Liver (tissue), 9 donors: ENCODE data around the gene TMEM117. TPM values are rescaled to one million over a fixed set of nuclear protein-coding genes. Genes with fewer than 3 reads are reported as not detected.

Experiments
- DNase-seq: peaks from one replicate; pipeline ENCODE4 v3.0.0-alpha.2; 2017; ENCODE audit warnings: low spot score
- H3K27ac ChIP-seq, 2 donors: one replicate each; pipeline ENCODE4 v1.7.0; 2013; ENCODE audit warnings: inconsistent platforms in 2 of 2, low read length in 2 of 2, control low read depth in 1 of 2, low read depth in 1 of 2, mild to moderate bottlenecking in 1 of 2
- H3K27me3 ChIP-seq, 4 donors: one replicate each; pipeline versions ENCODE4 v1.6.1 to v1.7.0; 2013; ENCODE audit warnings: low read length in 3 of 4, inconsistent platforms in 1 of 4, mild to moderate bottlenecking in 1 of 4, moderate library complexity in 1 of 4; ENCODE audit not compliant: control insufficient read depth in 4 of 4, insufficient read depth in 4 of 4
- H3K36me3 ChIP-seq, 4 donors: one replicate each; pipeline versions ENCODE4 v1.6.1 to v1.7.0; 2013; ENCODE audit warnings: low read length in 3 of 4, mild to moderate bottlenecking in 3 of 4, low read depth in 1 of 4, moderate library complexity in 1 of 4; ENCODE audit not compliant: control insufficient read depth in 4 of 4, insufficient read depth in 3 of 4
- H3K4me1 ChIP-seq, 4 donors: one replicate each; pipeline versions ENCODE4 v1.6.1 to v1.7.0; 2013; ENCODE audit warnings: low read length in 3 of 4, mild to moderate bottlenecking in 3 of 4, moderate library complexity in 1 of 4; ENCODE audit not compliant: control insufficient read depth in 4 of 4, insufficient read depth in 4 of 4
- H3K4me3 ChIP-seq, 3 donors: one replicate each; pipeline versions ENCODE4 v1.6.1 to v1.7.0; 2013; ENCODE audit warnings: low read length in 3 of 3, control low read depth in 1 of 3, low read depth in 1 of 3, mild to moderate bottlenecking in 1 of 3
- H3K9ac ChIP-seq, 2 donors: one replicate each; pipeline ENCODE4 v1.7.0; 2013; ENCODE audit warnings: low read length in 2 of 2, mild to moderate bottlenecking in 2 of 2, moderate library complexity in 2 of 2, control low read depth in 1 of 2, low read depth in 1 of 2
- H3K9me3 ChIP-seq, 4 donors: one replicate each; pipeline versions ENCODE4 v1.6.1 to v1.7.0; 2013; ENCODE audit warnings: low read length in 3 of 4; ENCODE audit not compliant: control insufficient read depth in 4 of 4
- EGR1 ChIP-seq, 2 donors: IDR thresholded peaks; 2 replicates each; pipeline ENCODE4 v1.6.1; 2016 to 2018; ENCODE audit warnings: antibody characterized with exemption in 2 of 2, low read depth in 2 of 2
- FOXA1 ChIP-seq: IDR thresholded peaks from 2 replicates; pipeline ENCODE4 v1.6.1; 2016; ENCODE audit warnings: antibody characterized with exemption
- FOXA2 ChIP-seq: IDR thresholded peaks from 2 replicates; pipeline ENCODE4 v1.6.1; 2016; ENCODE audit warnings: antibody characterized with exemption
- GABPA ChIP-seq, 2 donors: IDR thresholded peaks in 1 of 2; conservative IDR thresholded peaks in 1 of 2; 2 replicates each; pipeline ENCODE4 v1.6.1; 2016; ENCODE audit warnings: antibody characterized with exemption in 2 of 2, mild to moderate bottlenecking in 1 of 2, moderate library complexity in 1 of 2
- HNF4A ChIP-seq, 2 donors: conservative IDR thresholded peaks; 2 replicates each; pipeline ENCODE4 v1.6.1; 2016; ENCODE audit warnings: antibody characterized with exemption in 2 of 2, mild to moderate bottlenecking in 2 of 2
- HNF4G ChIP-seq: IDR thresholded peaks from 2 replicates; pipeline ENCODE4 v1.6.1; 2016; ENCODE audit warnings: antibody characterized with exemption
- JUND ChIP-seq, 2 donors: IDR thresholded peaks; 2 replicates each; pipeline ENCODE4 v1.6.1; 2016; ENCODE audit warnings: antibody characterized with exemption in 2 of 2
- NR2F2 ChIP-seq: IDR thresholded peaks from 2 replicates; pipeline ENCODE4 v1.6.1; 2016; ENCODE audit warnings: antibody characterized with exemption
- RAD21 ChIP-seq, 2 donors: IDR thresholded peaks; 2 replicates each; pipeline ENCODE4 v1.6.1; 2016; ENCODE audit warnings: antibody characterized with exemption in 2 of 2, mild to moderate bottlenecking in 2 of 2
- RXRA ChIP-seq, 2 donors: IDR thresholded peaks; 2 replicates each; pipeline ENCODE4 v1.6.1; 2017 to 2018; ENCODE audit warnings: antibody characterized with exemption in 2 of 2, mild to moderate bottlenecking in 1 of 2
- TAF1 ChIP-seq: conservative IDR thresholded peaks from 2 replicates; pipeline ENCODE4 v1.6.1; 2016; ENCODE audit warnings: antibody characterized with exemption, mild to moderate bottlenecking
- YY1 ChIP-seq: IDR thresholded peaks from 2 replicates; pipeline ENCODE4 v1.6.1; 2016; ENCODE audit warnings: antibody characterized with exemption, mild to moderate bottlenecking
- WGBS: extraction: QIAGEN DNeasy Blood & Tissue Kit; methylation state at CpG from one replicate; pipeline ENCODE4 v1.1.7; 2013; 5-methylcytosine and 5-hydroxymethylcytosine counted together
- polyA plus RNA-seq, 2 donors: library from polyadenylated mRNA; stranded (reverse) in 1 of 2; unstranded in 1 of 2; fragments of 200-250 nt in 1 of 2; fragments of >200 nt in 1 of 2; fragmentation: Nextera tagmentation in 1 of 2; extraction: Ambion mirVana in 1 of 2; gene quantifications; one replicate each; pipeline versions ENCODE4 v1.2.1 to v1.2.3, GENCODE V29; 2013 to 2015
- total RNA-seq, 2 donors: library from RNA; depleted of rRNA; stranded (reverse); fragments of >200 nt; gene quantifications; one replicate each; pipeline ENCODE4 v1.2.3, GENCODE V29; 2014
- TF ChIP-seq, protein P1 (sequence below): IDR thresholded peaks from 2 replicates; pipeline ENCODE4 v1.6.1; 2016; ENCODE audit warnings: antibody characterized with exemption, mild to moderate bottlenecking
- TF ChIP-seq, protein P2 (sequence below): IDR thresholded peaks from 2 replicates; pipeline ENCODE4 v1.6.1; 2016; ENCODE audit warnings: antibody characterized with exemption
- TF ChIP-seq, protein P3 (sequence below): IDR thresholded peaks from 2 replicates; pipeline ENCODE4 v1.6.1; 2016; ENCODE audit warnings: antibody characterized with exemption
- TF ChIP-seq, protein P4 (sequence below): fragments of 150-350 bp; IDR thresholded peaks from 2 replicates; pipeline ENCODE4 v1.5.1; 2017; ENCODE audit warnings: improper control_type of control experiment, low read depth, low read length; ENCODE audit not compliant: missing input control
- TF ChIP-seq, protein P5 (sequence below): IDR thresholded peaks from 2 replicates; pipeline ENCODE4 v1.6.1; 2016; ENCODE audit warnings: antibody characterized with exemption
- donor health status: healthy.
- donor health status: healthy.
- donor health status: healthy.
- donor health status: healthy.
- donor health status: healthy.

The TMEM117 gene
- total and polyA plus RNA-seq, 4 donors: 2.0 to 5.9 (median 3.9) TPM

DNA sequence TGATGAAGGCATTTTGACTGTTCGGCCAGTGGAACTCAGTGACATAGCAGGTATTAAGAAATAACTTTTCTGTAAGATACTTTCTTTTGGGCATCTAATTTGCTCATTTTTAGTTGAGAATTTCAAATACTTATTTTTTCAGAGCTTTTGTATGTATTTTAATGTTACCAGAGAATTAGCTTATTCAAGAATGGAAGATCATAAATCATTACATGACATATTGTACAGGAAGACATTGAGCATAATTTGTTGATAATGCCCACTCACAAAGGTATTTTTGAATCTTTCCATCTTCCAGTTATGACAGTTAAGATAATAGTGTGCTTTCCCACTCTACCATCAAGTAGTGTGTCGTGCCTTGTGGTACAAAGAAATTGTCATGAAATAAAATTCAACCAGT is 36.5 kb downstream of the TMEM117 start:
- H3K4me3 ChIP-seq: no peak overlapping the region
- DNase-seq: no peak
- no peak overlapping the region for H3K9ac ChIP-seq
- 95% methylated on average over 2 of the region's 2 CpGs for WGBS
- H3K27me3 ChIP-seq: no peaks in the 10 kb centered on the region
- H3K9me3 ChIP-seq: no peaks in the 10 kb centered on the region
- no peaks in the 10 kb centered on the region for H3K36me3 ChIP-seq
- H3K4me1 ChIP-seq: no peaks in the 10 kb centered on the region
- TF ChIP-seq FOXA1 (no peak), YY1 (no peak), NR2F2 (no peak), RXRA (IDR thresholded peaks at IDR 0.05) (no peak), TAF1 (no peak), HNF4G (no peak), HNF4A (conservative IDR thresholded peaks at IDR 0.05) (no peak), RAD21 (IDR thresholded peaks at IDR 0.05) (no peak)
- TF ChIP-seq, protein P1, sequence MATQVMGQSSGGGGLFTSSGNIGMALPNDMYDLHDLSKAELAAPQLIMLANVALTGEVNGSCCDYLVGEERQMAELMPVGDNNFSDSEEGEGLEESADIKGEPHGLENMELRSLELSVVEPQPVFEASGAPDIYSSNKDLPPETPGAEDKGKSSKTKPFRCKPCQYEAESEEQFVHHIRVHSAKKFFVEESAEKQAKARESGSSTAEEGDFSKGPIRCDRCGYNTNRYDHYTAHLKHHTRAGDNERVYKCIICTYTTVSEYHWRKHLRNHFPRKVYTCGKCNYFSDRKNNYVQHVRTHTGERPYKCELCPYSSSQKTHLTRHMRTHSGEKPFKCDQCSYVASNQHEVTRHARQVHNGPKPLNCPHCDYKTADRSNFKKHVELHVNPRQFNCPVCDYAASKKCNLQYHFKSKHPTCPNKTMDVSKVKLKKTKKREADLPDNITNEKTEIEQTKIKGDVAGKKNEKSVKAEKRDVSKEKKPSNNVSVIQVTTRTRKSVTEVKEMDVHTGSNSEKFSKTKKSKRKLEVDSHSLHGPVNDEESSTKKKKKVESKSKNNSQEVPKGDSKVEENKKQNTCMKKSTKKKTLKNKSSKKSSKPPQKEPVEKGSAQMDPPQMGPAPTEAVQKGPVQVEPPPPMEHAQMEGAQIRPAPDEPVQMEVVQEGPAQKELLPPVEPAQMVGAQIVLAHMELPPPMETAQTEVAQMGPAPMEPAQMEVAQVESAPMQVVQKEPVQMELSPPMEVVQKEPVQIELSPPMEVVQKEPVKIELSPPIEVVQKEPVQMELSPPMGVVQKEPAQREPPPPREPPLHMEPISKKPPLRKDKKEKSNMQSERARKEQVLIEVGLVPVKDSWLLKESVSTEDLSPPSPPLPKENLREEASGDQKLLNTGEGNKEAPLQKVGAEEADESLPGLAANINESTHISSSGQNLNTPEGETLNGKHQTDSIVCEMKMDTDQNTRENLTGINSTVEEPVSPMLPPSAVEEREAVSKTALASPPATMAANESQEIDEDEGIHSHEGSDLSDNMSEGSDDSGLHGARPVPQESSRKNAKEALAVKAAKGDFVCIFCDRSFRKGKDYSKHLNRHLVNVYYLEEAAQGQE: no peak
- TF ChIP-seq, protein P2, sequence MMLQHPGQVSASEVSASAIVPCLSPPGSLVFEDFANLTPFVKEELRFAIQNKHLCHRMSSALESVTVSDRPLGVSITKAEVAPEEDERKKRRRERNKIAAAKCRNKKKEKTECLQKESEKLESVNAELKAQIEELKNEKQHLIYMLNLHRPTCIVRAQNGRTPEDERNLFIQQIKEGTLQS: no peak
- H3K27ac ChIP-seq: no peak overlapping the region

DNA sequence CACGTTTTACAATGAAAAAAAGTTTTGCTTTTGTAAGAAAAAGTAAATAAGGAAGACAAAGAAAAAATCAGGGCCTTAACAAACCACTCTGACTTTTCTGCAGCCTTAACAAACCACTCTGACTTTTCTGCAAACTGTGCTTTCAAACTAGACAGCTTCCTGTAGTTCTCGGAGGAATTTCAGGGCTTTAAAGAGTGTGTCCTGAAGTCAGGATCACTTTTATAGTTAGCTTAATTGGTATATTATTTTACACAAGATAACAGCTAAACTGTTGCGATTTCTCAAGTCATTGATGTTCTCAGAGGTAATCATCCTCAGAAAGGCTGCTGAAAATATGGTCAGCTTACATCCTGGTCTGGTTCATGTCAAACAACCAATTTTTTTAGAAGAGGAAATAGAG is 42.2 kb downstream of the TMEM117 start:
- TF ChIP-seq GABPA (IDR thresholded peaks at IDR 0.05 in 1 of 2, conservative IDR thresholded peaks at IDR 0.05 in 1 of 2) (no peak), RAD21 (IDR thresholded peaks at IDR 0.05) (no peak), FOXA2 (no peak), JUND (IDR thresholded peaks at IDR 0.05) (no peak), NR2F2 (no peak), FOXA1 (no peak), RXRA (IDR thresholded peaks at IDR 0.05) (no peak), EGR1 (IDR thresholded peaks at IDR 0.05; ENCODE audit: low read depth in 2 of 2) (no peak)
- TF ChIP-seq, protein P1: no peak
- TF ChIP-seq, protein P2: no peak
- TF ChIP-seq, protein P3, sequence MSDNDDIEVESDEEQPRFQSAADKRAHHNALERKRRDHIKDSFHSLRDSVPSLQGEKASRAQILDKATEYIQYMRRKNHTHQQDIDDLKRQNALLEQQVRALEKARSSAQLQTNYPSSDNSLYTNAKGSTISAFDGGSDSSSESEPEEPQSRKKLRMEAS: no peak
- TF ChIP-seq, protein P4, sequence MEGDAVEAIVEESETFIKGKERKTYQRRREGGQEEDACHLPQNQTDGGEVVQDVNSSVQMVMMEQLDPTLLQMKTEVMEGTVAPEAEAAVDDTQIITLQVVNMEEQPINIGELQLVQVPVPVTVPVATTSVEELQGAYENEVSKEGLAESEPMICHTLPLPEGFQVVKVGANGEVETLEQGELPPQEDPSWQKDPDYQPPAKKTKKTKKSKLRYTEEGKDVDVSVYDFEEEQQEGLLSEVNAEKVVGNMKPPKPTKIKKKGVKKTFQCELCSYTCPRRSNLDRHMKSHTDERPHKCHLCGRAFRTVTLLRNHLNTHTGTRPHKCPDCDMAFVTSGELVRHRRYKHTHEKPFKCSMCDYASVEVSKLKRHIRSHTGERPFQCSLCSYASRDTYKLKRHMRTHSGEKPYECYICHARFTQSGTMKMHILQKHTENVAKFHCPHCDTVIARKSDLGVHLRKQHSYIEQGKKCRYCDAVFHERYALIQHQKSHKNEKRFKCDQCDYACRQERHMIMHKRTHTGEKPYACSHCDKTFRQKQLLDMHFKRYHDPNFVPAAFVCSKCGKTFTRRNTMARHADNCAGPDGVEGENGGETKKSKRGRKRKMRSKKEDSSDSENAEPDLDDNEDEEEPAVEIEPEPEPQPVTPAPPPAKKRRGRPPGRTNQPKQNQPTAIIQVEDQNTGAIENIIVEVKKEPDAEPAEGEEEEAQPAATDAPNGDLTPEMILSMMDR: no peak
- TF ChIP-seq, protein P5, sequence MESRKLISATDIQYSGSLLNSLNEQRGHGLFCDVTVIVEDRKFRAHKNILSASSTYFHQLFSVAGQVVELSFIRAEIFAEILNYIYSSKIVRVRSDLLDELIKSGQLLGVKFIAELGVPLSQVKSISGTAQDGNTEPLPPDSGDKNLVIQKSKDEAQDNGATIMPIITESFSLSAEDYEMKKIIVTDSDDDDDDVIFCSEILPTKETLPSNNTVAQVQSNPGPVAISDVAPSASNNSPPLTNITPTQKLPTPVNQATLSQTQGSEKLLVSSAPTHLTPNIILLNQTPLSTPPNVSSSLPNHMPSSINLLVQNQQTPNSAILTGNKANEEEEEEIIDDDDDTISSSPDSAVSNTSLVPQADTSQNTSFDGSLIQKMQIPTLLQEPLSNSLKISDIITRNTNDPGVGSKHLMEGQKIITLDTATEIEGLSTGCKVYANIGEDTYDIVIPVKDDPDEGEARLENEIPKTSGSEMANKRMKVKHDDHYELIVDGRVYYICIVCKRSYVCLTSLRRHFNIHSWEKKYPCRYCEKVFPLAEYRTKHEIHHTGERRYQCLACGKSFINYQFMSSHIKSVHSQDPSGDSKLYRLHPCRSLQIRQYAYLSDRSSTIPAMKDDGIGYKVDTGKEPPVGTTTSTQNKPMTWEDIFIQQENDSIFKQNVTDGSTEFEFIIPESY: no peak
- Histone ChIP-seq H3K27me3 (no peaks in the 10 kb centered on the region), H3K9me3 (no peaks in the 10 kb centered on the region), H3K9ac (no peak overlapping the region), H3K4me1 (no peaks in the 10 kb centered on the region), H3K4me3 (no peak overlapping the region), H3K27ac (no peak overlapping the region), H3K36me3 (no peaks in the 10 kb centered on the region)
- 60% methylated on average over 3 of the region's 3 CpGs for WGBS
- DNase-seq: no peak
